Measurements from ENCODE around the gene AKT3. TPM values are rescaled to one million over a fixed set of nuclear protein-coding genes. Genes with fewer than 3 reads are reported as not detected.

Gene AKT3
- total RNA-seq, 3 donors from 2014 or later (not counting 1 experiment from before 2014, with no cell fraction given) = 135 to 157 (median 136) TPM

- Histone ChIP-seq H3K9me3 (ENCODE audit: control insufficient read depth, insufficient read depth, low read length) (peaks cover 6% of the 10 kb centered on the region), H3K27ac (ENCODE audit: low read length) (no peak overlapping the region), H3K4me1 (ENCODE audit: control insufficient read depth, insufficient read depth, low read length) (peaks cover 19% of the 10 kb centered on the region), H3K36me3 (ENCODE audit: control insufficient read depth, insufficient read depth, low read length) (peaks cover 2% of the 10 kb centered on the region), H3K27me3 (ENCODE audit: control insufficient read depth, insufficient read depth, low read length) (no peaks in the 10 kb centered on the region), H3K4me3 (ENCODE audit: low read length) (no peak overlapping the region)
- H3K27me3 Mint-ChIP-seq (ENCODE audit: low read depth in 2 of 2) = no peaks in the 10 kb centered on the region
- intact Hi-C loops (cut with micrococcal nuclease) = no loop called here
- no peaks in the 10 kb centered on the region for H3K36me3 Mint-ChIP-seq
- 100% methylated on average over 1 of the region's 1 CpG for WGBS (ENCODE audit: insufficient coverage)
- H3K27ac Mint-ChIP-seq = peak overlapping the region; percentile 32 to 65
- H3K4me3 Mint-ChIP-seq = no peak overlapping the region
- peaks cover 47 to 75% of the 10 kb centered on the region in 2 donors for H3K4me1 Mint-ChIP-seq
- TF ChIP-seq, protein P1, sequence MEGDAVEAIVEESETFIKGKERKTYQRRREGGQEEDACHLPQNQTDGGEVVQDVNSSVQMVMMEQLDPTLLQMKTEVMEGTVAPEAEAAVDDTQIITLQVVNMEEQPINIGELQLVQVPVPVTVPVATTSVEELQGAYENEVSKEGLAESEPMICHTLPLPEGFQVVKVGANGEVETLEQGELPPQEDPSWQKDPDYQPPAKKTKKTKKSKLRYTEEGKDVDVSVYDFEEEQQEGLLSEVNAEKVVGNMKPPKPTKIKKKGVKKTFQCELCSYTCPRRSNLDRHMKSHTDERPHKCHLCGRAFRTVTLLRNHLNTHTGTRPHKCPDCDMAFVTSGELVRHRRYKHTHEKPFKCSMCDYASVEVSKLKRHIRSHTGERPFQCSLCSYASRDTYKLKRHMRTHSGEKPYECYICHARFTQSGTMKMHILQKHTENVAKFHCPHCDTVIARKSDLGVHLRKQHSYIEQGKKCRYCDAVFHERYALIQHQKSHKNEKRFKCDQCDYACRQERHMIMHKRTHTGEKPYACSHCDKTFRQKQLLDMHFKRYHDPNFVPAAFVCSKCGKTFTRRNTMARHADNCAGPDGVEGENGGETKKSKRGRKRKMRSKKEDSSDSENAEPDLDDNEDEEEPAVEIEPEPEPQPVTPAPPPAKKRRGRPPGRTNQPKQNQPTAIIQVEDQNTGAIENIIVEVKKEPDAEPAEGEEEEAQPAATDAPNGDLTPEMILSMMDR (IDR thresholded peaks at IDR 0.05) = no peak
- H3K9me3 Mint-ChIP-seq = no peaks in the 10 kb centered on the region
- no peak for DNase-seq
- ATAC-seq = no peak
Observed at GRCh38 chr1:243733670-243734307, 116.3 kb downstream of the AKT3 start.

DNA sequence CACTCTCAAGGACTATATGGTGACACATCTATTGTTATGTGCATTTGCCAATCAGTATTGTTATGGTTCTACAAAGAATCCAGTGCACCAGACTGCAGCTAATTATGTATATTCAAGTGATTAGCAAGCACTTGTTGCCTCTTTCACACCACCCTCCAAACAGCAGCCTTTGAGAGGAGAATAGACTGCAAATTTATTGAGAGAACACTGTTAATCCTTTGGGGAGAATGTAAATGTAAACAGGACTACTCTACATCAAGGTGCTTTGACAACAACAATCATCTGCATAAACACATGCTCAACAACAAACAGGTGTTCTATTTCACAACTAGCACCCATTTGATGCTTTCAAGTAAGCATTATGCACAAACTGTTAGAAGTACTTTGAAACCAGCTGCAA, 117.4 kb downstream of the AKT3 start:
- H3K4me1 Mint-ChIP-seq = peaks cover 58 to 77% of the 10 kb centered on the region in 2 donors
- no peak overlapping the region for H3K27ac ChIP-seq (ENCODE audit: low read length)
- TF ChIP-seq, protein P1 (IDR thresholded peaks at IDR 0.05) = no peak

GRCh38 chr1:243731974-243732625, 117.9 kb downstream of the AKT3 start:
- Mint-ChIP-seq H3K36me3 (no peaks in the 10 kb centered on the region), H3K27ac (peak overlapping the region; percentile 15 to 87), H3K27me3 (ENCODE audit: low read depth in 2 of 2) (no peaks in the 10 kb centered on the region), H3K4me1 (peaks cover 55 to 72% of the 10 kb centered on the region in 2 donors), H3K4me3 (peak overlapping the region; percentile 58), H3K9me3 (no peaks in the 10 kb centered on the region)
- 29% methylated on average over 3 of the region's 5 CpGs for WGBS (ENCODE audit: insufficient coverage)
- Histone ChIP-seq H3K27me3 (ENCODE audit: control insufficient read depth, insufficient read depth, low read length) (no peaks in the 10 kb centered on the region), H3K27ac (ENCODE audit: low read length) (no peak overlapping the region), H3K4me1 (ENCODE audit: control insufficient read depth, insufficient read depth, low read length) (peaks cover 22% of the 10 kb centered on the region), H3K36me3 (ENCODE audit: control insufficient read depth, insufficient read depth, low read length) (peaks cover 2% of the 10 kb centered on the region), H3K9me3 (ENCODE audit: control insufficient read depth, insufficient read depth, low read length) (peaks cover 6% of the 10 kb centered on the region), H3K4me3 (ENCODE audit: low read length) (no peak overlapping the region)
- TF ChIP-seq, protein P1 (IDR thresholded peaks at IDR 0.05) = no peak
- DNase-seq (no peak), ATAC-seq (peak; percentile 21 to 69 (median 57))
- intact Hi-C loops (cut with micrococcal nuclease) = no loop called here

More for the DNA sequence above, 117.4 kb downstream of the AKT3 start:
- intact Hi-C loops (cut with micrococcal nuclease) = no loop called here
- Mint-ChIP-seq H3K36me3 (no peaks in the 10 kb centered on the region), H3K9me3 (no peaks in the 10 kb centered on the region), H3K27ac (peak overlapping the region; percentile 15 to 87), H3K4me3 (peak overlapping the region; percentile 58), H3K27me3 (ENCODE audit: low read depth in 2 of 2) (no peaks in the 10 kb centered on the region)
- H3K4me1 ChIP-seq (ENCODE audit: control insufficient read depth, insufficient read depth, low read length) = peaks cover 19% of the 10 kb centered on the region
- ATAC-seq (no peak), DNase-seq (no peak)
- H3K4me3 ChIP-seq (ENCODE audit: low read length) = no peak overlapping the region
- no peaks in the 10 kb centered on the region for H3K27me3 ChIP-seq (ENCODE audit: control insufficient read depth, insufficient read depth, low read length)
- H3K9me3 ChIP-seq (ENCODE audit: control insufficient read depth, insufficient read depth, low read length) = peaks cover 6% of the 10 kb centered on the region
- H3K36me3 ChIP-seq (ENCODE audit: control insufficient read depth, insufficient read depth, low read length) = peaks cover 2% of the 10 kb centered on the region
